Thoracic aorta (tissue), 2 donors: ENCODE results near the gene UBE2Z. TPM values are rescaled to one million over a fixed set of nuclear protein-coding genes. Genes with fewer than 3 reads are reported as not detected.
"Not testable (repeated sequence)": the region's sequence is repeated elsewhere in the genome, so short reads cannot be mapped to it uniquely, and the experiment has no call there.

Experiments
- ATAC-seq: fragments of 150-250 bp; one replicate; pipeline ENCODE4 v1.8.0; 2017; ENCODE audit warnings: low read depth; ENCODE audit not compliant: insufficient number of reproducible peaks, low FRiP score
- DNase-seq: peaks from one replicate; pipeline ENCODE4 v3.0.0-alpha.2; 2020; ENCODE audit warnings: low spot score
- H3K27ac ChIP-seq, 2 donors: fragments of 200-600 bp; sonication (generic); 1 replicate in 1 of 2; 2 replicates in 1 of 2; pipeline ENCODE4 v1.5.1; 2016; ENCODE audit warnings: mild to moderate bottlenecking in 2 of 2, moderate library complexity in 2 of 2
- H3K27me3 ChIP-seq: fragments of 200-600 bp; sonication (generic); replicated peaks from 2 replicates; pipeline ENCODE4 v1.6.0; 2016; ENCODE audit warnings: mild to moderate bottlenecking; ENCODE audit not compliant: insufficient read depth
- H3K36me3 ChIP-seq: fragments of 200-600 bp; sonication (generic); one replicate; pipeline ENCODE4 v1.5.1; 2016
- H3K4me1 ChIP-seq, 2 donors: fragments of 200-600 bp; sonication (generic); 1 replicate in 1 of 2; 2 replicates in 1 of 2; pipeline versions ENCODE4 v1.5.1 to v1.6.0; 2016; ENCODE audit warnings: low read depth in 2 of 2, mild to moderate bottlenecking in 1 of 2; ENCODE audit not compliant: control insufficient read depth in 1 of 2
- H3K4me3 ChIP-seq: fragments of 200-600 bp; sonication (generic); 2 replicates; pipeline ENCODE4 v1.5.1; 2016; ENCODE audit warnings: mild to moderate bottlenecking
- H3K9me3 ChIP-seq: fragments of 200-600 bp; sonication (generic); 2 replicates; pipeline ENCODE4 v1.5.1; 2016
- CTCF ChIP-seq: fragments of 200-600 bp; sonication (generic); IDR thresholded peaks from one replicate; pipeline ENCODE4 v1.5.1; 2019; ENCODE audit warnings: antibody characterized with exemption
- total RNA-seq, 2 donors: library from RNA; depleted of rRNA; stranded (reverse); fragments of >200 nt; gene quantifications; one replicate each; pipeline versions ENCODE4 v1.1.0 to v1.2.3, GENCODE V29; 2016

Gene UBE2Z
- total RNA-seq, 2 donors from 2014 or later, result 63.2 to 90.7 TPM

- ATAC-seq (no peak), DNase-seq (no peak)
- Histone ChIP-seq H3K27me3 (no peaks in the 10 kb centered on the region), H3K4me3 (no peak overlapping the region), H3K36me3 (peaks cover 62% of the 10 kb centered on the region), H3K4me1 (no peaks in the 10 kb centered on the region), H3K27ac (no peak overlapping the region), H3K9me3 (no peaks in the 10 kb centered on the region)
- TF ChIP-seq CTCF, result no peak
These were observed 20.9 kb downstream of the UBE2Z start for GRCh38 chr17:48928876-48929811.

GRCh38 chr17:48929812-48930165, 21.6 kb downstream of the UBE2Z start:
- Histone ChIP-seq H3K4me1 (no peaks in the 10 kb centered on the region), H3K36me3 (peaks cover 63% of the 10 kb centered on the region), H3K27ac (no peak overlapping the region), H3K4me3 (no peak overlapping the region), H3K27me3 (no peaks in the 10 kb centered on the region), H3K9me3 (no peaks in the 10 kb centered on the region)
- no peak for TF ChIP-seq CTCF
- ATAC-seq (no peak), DNase-seq (no peak)

GRCh38 chr17:48930435-48930873, 22.2 kb downstream of the UBE2Z start:
- DNase-seq (no peak), ATAC-seq (no peak)
- H3K4me3 ChIP-seq, result no peak overlapping the region
- no peak overlapping the region for H3K27ac ChIP-seq
- H3K4me1 ChIP-seq, result no peaks in the 10 kb centered on the region
- peaks cover 59% of the 10 kb centered on the region for H3K36me3 ChIP-seq
- no peak for TF ChIP-seq CTCF
- no peaks in the 10 kb centered on the region for H3K9me3 ChIP-seq
- no peaks in the 10 kb centered on the region for H3K27me3 ChIP-seq

GRCh38 chr17:48933035-48933434, 24.8 kb downstream of the UBE2Z start:
- Histone ChIP-seq H3K36me3 (peaks cover 59% of the 10 kb centered on the region), H3K4me3 (no peak overlapping the region), H3K9me3 (no peaks in the 10 kb centered on the region), H3K27ac (no peak overlapping the region), H3K4me1 (no peaks in the 10 kb centered on the region), H3K27me3 (no peaks in the 10 kb centered on the region)
- no peak for DNase-seq
- no peak for TF ChIP-seq CTCF
- ATAC-seq, result no peak

- H3K27ac ChIP-seq, result peak within 1 kb of the TSS; percentile 83 to 86
- H3K9me3 ChIP-seq, result no peaks in the 10 kb centered on the region
- H3K36me3 ChIP-seq, result peaks cover 9% of the 10 kb centered on the region
- no peak for TF ChIP-seq CTCF
- H3K27me3 ChIP-seq, result no peaks in the 10 kb centered on the region
- ATAC-seq (peak; percentile 74), DNase-seq (peak; percentile 57)
- H3K4me1 ChIP-seq, result peaks cover 13 to 23% of the 10 kb centered on the region in 2 donors
- H3K4me3 ChIP-seq, result peak within 1 kb of the TSS; percentile 83
These were observed 36.5 kb downstream of the UBE2Z start, which contains the start of gene SNF8 for GRCh38 chr17:48944515-48945260. SNF8 (minus strand) TSS chr17:48944842; CDS start chr17:48944734, 108 bp downstream.

GRCh38 chr17:48945261-48945651, 37.0 kb downstream of the UBE2Z start:
- not testable (repeated sequence) for H3K9me3 ChIP-seq, H3K36me3 ChIP-seq, H3K27me3 ChIP-seq, ATAC-seq, DNase-seq
- H3K4me1 ChIP-seq, result peaks cover 13 to 23% of the 10 kb centered on the region in 2 donors
- H3K27ac ChIP-seq, result peak overlapping the region; percentile 83 to 86
- H3K4me3 ChIP-seq, result peak overlapping the region; percentile 83
